HUDEP-2 (cell line): ENCODE data around the gene RNF186.
"Not testable (repeated sequence)": the region's sequence is repeated elsewhere in the genome, so short reads cannot be mapped to it uniquely, and the experiment has no call there.

ENCODE experiments used
- DNase-seq, 76 experiments: peaks; one replicate each; lab custom pipeline; 2025; ENCODE audit not compliant: unreplicated experiment in 76 of 76; lab: John Stamatoyannopoulos, UW

The RNF186 gene

GRCh38 chr1:19825298-19825697 is 10.2 kb upstream of the RNF186 start:
- DNase-seq: no peak

GRCh38 chr1:19824541-19824940 is 9.5 kb upstream of the RNF186 start:
- DNase-seq: no peak

DNA sequence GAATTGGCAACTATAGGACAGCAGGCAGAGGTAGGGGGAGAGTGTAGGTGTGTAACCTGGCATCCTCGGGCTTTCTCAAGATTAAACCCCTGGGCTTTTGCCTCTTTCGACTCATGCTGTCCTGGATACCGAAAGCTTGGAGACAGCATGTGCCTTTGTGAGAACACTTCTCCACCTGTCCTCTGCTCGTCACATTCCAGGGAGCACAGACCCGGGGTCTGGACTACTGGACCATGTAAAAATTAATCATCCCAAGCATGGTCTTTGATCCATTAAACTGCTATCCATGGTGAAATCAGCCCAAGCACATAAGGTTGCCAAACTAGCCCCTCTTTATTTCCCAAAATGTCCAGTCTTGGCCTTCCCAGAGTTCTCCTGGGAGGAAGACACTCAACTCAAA is 9.0 kb upstream of the RNF186 start:
- DNase-seq: no peak

GRCh38 chr1:19819701-19820100 is 4.6 kb upstream of the RNF186 start:
- no peak for DNase-seq

- DNase-seq: no peak
These were observed 3.2 kb upstream of the RNF186 start for GRCh38 chr1:19818324-19818723.

GRCh38 chr1:19817160-19817559 is 2.1 kb upstream of the RNF186 start:
- DNase-seq: no peak

GRCh38 chr1:19816737-19817086 is 1.6 kb upstream of the RNF186 start:
- not testable (repeated sequence) for DNase-seq

- no peak for DNase-seq
These were observed 986 bp upstream of the RNF186 start for GRCh38 chr1:19815801-19816736.

DNA sequence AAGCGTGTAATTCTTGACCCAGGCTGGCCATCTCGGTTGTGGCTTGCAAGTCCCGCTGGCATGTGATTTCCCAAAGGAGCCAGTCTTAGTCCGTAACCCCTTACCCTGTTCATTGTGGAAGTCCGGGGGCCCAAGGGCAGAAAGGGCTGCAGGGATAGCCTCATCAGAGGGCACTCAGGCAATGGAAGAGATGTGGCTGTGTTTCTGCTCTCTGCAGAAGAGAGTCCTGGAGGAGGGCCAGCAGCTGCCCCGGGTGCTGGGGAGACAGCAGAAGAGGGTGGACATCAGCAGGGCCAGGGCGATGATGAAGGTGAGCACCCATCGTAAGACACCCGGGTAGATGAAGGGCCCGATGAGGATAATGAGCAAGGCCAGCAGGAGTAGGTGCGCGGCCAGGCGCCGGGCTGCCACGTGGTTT is 830 bp downstream of the RNF186 start:
- DNase-seq: no peak

DNA sequence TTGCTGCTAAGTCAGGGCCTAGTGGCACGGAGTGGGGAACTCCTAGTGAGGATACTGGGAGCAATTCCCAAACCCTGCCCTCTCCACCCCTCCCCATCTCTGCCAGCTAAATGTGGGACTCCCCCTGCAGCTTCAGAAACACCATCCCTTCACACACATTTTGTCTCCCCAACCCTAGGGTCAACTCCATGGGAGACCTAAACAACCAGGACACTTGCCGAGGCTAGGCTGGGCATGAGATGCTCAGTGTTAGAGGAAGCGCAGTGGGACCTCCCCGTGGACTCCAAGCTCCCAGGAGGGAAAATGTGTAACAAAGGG is 1.5 kb downstream of the RNF186 start:
- no peak for DNase-seq

GRCh38 chr1:19812875-19813642 is 2.0 kb downstream of the RNF186 start:
- no peak for DNase-seq

DNA sequence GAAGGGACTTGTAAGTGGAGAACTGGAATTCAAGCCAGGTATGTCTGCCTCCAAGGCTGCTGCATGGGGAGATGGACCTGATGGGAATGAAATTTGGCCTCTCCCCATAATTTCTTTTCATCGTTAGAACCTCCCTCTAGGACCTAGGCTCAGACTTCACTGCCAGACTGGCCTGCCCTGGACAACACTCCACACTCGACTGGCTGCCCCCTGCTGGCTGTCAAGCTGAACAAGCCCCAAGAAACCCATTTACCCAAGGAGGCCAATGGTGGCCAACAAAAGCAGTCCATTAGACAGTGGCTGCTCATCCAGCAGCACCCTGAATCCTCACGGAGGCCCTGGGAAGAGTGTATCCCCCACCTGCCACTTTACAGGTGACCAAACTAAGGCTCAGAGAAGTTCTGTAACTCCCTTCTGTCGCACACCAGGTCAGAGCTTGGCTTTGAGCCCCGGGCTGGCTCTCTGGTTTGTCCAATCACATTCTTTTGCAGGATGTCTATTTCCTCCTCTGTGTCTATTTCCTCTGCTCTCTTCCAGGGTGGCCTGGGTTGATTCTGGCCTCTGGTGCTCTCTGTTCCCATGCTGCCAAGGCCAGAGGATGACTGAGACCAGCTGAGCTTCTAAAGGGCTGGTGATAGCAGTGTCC is 3.8 kb downstream of the RNF186 start:
- peak in 44 of 76 experiments; percentile 3 to 61 (median 20) for DNase-seq

- no peak for DNase-seq
These were observed 5.9 kb downstream of the RNF186 start for GRCh38 chr1:19809044-19809750.

- DNase-seq: no peak
These were observed 6.7 kb downstream of the RNF186 start for GRCh38 chr1:19808351-19808750.

DNA sequence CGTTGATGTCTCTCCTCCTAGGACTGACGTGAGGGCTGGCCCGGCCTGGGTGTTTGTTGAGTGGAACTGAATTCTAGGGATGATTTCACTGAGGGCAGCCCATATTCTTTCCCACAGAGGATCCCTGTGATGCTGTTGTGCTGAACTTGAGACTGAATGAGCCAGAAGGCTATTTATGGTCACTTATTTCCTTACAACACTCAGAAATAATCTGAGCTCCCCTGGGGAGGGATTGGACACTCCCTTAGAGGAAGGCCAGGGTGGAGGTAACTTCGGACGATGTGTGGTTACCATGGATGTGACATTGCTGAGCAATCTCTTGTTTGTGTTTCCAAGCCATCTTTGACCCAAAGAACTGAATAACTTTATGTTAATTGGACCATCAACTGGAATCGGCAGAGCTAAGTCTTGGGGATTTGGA is 10.2 kb downstream of the RNF186 start:
- no peak for DNase-seq

DNA sequence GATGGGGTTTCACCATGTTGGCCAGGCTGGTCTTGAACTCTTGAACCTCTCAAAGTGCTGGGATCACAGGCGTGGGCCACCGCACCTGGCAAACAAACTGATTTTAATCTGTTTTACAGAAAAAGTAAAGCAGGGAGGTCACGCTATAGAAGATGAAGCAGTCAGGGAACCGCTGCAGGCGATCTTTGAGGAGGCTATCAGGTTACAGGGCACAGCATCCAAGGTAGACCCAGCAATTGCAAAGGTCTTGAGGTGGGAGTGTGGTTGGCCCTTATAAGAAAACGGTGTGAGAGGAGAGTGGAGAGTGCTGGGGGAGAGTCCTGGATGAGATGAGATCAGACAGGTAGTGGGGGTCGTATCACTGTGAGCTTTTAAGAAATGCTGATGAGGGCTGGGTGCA is 12.8 kb downstream of the RNF186 start:
- DNase-seq: no peak

GRCh38 chr1:19800076-19800804 is 14.8 kb downstream of the RNF186 start:
- DNase-seq: peak in 41 of 76 experiments; percentile 4 to 60 (median 26)

- DNase-seq: peak in 43 of 76 experiments; percentile 1 to 51 (median 25)
These were observed 15.6 kb downstream of the RNF186 start, which contains the start of gene TMCO4 for GRCh38 chr1:19799230-19800075. TSS of gene TMCO4 (minus strand) at chr1:19799916. CDS start at chr1:19780758, 19,158 bp downstream.
